ENCODE measurements around the gene SBF2. TPM values are rescaled to one million over a fixed set of nuclear protein-coding genes. Genes with fewer than 3 reads are reported as not detected.

Gene SBF2
- 10 to 100 TPM; 33.3 to 42.5 TPM for total RNA-seq

DNA sequence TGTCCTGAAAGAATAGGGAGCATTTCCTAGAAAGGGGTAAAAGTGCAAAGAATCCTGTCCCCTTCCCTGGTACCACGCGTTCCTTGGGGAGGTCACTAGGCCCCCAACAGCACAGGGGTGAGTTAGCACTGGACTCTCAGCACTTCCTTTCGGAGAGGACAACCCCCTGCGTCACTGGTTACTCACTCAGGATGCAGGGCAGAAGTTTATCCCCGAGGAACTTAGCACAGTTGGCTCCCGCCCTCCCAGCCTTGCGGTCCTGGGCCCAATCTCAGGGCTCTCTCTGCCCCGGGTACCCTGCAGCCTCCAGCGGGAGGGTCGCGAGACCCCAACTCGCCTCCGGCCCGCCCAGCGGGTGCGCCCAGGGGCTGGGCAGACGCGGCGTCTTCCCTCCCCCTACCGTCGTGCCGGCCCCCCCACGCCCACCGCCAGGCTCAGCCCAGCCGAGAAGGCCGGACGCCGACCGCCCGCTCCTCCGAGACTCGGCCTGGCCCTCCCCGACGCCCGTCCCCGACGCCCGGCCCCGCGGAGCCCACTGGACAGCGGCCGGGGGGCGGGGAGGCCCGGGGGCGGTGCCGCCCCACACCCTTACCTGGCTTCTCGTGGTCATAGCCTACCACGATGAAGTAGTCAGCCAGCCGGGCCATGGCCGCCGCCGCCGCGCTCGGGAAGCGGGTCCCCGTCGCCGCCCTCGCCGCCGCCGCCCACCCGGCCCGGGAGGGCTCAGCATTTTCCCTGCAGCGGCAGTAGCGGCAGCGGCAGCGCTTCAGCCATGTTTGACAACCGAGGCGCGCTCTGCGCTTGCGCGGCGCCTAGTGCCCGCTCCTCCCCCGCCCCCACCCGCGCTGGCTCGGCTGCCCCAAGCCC is at the start of gene SBF2:
TSS of gene SBF2 (minus strand) at position 797 of the 867 bp plus-strand sequence. CDS start at position 647, 150 bp downstream.
- peak; percentile 55 for ATAC-seq (replicated peaks)
- no peaks in the 10 kb centered on the region for H3K9me3 Mint-ChIP-seq
- peaks cover 11% of the 10 kb centered on the region for H3K36me3 Mint-ChIP-seq (ENCODE audit: low read depth)
- peaks cover 33% of the 10 kb centered on the region for H3K4me1 Mint-ChIP-seq
- peaks cover 25% of the 10 kb centered on the region for H3K27me3 Mint-ChIP-seq
- H3K4me3 Mint-ChIP-seq = peak within 1 kb of the TSS; percentile 74
- peak within 1 kb of the TSS; percentile 17 for H3K27ac Mint-ChIP-seq

DNA sequence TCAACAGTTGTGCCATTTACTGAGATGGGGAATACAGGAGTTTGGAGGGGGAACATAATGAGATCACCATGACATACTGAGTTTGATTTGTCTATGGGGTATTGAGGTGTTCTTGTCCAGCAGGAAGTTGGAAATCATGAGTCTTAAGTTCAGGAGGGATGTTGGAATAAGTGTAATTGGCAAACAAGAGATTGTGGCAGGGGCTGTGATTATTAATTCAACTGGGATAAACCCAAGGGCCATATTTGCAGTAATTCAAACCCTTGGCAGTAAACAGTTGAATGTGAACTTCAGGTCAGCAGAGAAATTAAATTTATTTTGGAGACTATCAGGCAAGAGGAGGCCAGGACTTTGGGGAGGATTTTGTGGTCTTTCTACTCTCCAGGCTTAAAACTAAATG is 44.3 kb upstream of the SBF2 start:
- H3K27me3 Mint-ChIP-seq = peaks cover 23% of the 10 kb centered on the region
- H3K4me3 Mint-ChIP-seq = no peak overlapping the region
- no peaks in the 10 kb centered on the region for H3K4me1 Mint-ChIP-seq
- no peak for ATAC-seq (replicated peaks)
- no peak overlapping the region for H3K27ac Mint-ChIP-seq
- H3K9me3 Mint-ChIP-seq = no peaks in the 10 kb centered on the region
- H3K36me3 Mint-ChIP-seq (ENCODE audit: low read depth) = no peaks in the 10 kb centered on the region

DNA sequence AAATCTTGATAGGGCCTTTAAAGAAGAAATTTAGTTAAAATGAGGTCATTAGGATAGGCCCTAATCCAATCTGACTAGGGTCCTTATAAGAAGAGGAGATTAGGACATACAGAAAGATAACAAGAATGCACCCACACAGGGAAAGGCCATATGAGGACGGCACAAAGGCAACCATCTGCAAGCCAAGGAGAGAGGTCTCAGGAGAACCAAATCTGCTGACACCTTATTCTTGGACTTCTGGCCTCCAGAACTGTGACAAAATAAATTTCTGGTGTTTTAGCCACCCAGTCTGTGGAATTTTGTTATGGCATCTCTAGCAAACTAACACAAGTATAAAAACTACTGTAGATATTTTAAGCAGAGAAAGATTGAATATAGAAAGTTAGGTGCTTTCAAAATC is 39.5 kb upstream of the SBF2 start:
- H3K27ac Mint-ChIP-seq = no peak overlapping the region
- H3K4me3 Mint-ChIP-seq = no peak overlapping the region
- ATAC-seq (replicated peaks) = no peak
- H3K36me3 Mint-ChIP-seq (ENCODE audit: low read depth) = no peaks in the 10 kb centered on the region
- peaks cover 20% of the 10 kb centered on the region for H3K27me3 Mint-ChIP-seq
- peaks cover 10% of the 10 kb centered on the region for H3K4me1 Mint-ChIP-seq
- no peaks in the 10 kb centered on the region for H3K9me3 Mint-ChIP-seq

DNA sequence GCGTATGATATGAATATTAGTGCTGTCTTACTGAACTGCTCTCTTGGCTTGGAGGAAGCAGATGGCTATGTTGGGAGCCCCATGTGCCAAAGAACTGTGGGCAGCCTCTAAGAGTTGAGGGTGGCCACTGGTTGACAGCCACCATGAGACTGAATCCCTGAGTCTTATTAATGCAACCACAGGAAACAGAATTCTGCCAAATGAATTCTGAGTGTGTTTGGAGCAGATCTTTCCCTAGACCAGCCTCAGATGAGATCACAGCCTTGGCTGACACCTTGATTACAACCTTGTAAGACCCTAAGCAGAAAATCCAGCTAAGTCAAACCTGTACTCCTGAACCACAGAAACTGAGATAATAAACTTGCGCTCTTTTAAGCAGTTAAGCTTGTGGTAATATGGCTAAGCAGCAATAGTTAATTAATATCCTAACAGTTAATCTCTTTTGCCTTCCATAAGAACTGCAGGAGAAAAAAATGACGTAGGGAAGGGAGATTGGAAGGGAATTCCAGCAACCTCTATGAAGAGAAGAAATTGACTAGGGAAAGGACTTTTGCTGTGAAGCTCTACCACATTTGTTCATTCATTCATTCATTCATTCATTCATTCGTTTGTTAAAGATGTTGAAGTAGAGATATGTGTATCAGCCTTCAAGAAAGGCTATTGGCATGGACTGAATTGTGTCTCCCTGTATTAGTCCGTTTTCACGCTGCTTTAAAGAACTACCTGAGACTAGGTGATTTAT is 37.7 kb upstream of the SBF2 start:
- Mint-ChIP-seq H3K27me3 (peaks cover 17% of the 10 kb centered on the region), H3K4me3 (no peak overlapping the region), H3K4me1 (peaks cover 13% of the 10 kb centered on the region), H3K36me3 (ENCODE audit: low read depth) (no peaks in the 10 kb centered on the region), H3K27ac (peak overlapping the region; percentile 33), H3K9me3 (no peaks in the 10 kb centered on the region)
- ATAC-seq (replicated peaks) = no peak

DNA sequence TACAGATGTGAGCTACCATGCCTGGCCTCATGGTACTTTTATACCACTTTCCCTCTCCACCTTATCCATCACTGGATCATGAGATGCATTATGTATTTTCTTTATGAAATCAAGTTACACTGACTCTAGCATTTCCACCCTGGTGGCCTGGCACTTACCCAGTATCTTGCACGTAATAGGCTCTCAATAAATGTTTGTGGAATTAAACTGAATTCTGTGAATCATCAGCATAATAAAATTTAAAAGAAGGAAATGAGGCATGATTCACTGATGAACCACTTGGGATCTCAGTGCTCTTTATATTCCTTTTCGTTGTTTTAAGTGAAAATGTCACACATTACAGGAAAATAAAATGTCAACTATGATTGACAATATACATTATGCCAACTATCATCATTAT is 35.9 kb upstream of the SBF2 start:
- Mint-ChIP-seq H3K27ac (no peak overlapping the region), H3K4me3 (no peak overlapping the region), H3K9me3 (no peaks in the 10 kb centered on the region), H3K36me3 (ENCODE audit: low read depth) (no peaks in the 10 kb centered on the region), H3K27me3 (peaks cover 17% of the 10 kb centered on the region), H3K4me1 (peaks cover 13% of the 10 kb centered on the region)
- no peak for ATAC-seq (replicated peaks)

DNA sequence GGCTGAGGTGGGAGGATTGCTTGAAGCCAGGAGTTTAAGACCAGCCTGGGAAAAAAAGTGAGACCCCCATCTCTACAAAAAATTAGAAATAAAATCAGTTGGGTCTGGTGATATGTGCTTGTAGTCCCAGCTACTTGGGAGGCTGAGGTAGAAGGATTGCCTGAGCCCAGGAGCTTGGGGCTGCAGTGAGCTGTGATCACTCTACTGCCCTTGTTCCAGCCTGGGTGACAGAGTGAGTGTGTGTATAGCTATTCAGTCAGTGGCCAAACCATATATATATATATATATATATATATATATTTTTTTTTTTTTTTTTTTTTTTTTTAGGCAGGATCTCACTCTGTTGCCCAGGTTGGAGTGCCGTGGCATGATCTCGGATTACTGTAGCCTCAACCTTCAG is 35.3 kb upstream of the SBF2 start:
- Mint-ChIP-seq H3K4me3 (no peak overlapping the region), H3K9me3 (no peaks in the 10 kb centered on the region), H3K27ac (no peak overlapping the region), H3K4me1 (peaks cover 13% of the 10 kb centered on the region), H3K36me3 (ENCODE audit: low read depth) (no peaks in the 10 kb centered on the region), H3K27me3 (peaks cover 17% of the 10 kb centered on the region)
- ATAC-seq (replicated peaks) = no peak

DNA sequence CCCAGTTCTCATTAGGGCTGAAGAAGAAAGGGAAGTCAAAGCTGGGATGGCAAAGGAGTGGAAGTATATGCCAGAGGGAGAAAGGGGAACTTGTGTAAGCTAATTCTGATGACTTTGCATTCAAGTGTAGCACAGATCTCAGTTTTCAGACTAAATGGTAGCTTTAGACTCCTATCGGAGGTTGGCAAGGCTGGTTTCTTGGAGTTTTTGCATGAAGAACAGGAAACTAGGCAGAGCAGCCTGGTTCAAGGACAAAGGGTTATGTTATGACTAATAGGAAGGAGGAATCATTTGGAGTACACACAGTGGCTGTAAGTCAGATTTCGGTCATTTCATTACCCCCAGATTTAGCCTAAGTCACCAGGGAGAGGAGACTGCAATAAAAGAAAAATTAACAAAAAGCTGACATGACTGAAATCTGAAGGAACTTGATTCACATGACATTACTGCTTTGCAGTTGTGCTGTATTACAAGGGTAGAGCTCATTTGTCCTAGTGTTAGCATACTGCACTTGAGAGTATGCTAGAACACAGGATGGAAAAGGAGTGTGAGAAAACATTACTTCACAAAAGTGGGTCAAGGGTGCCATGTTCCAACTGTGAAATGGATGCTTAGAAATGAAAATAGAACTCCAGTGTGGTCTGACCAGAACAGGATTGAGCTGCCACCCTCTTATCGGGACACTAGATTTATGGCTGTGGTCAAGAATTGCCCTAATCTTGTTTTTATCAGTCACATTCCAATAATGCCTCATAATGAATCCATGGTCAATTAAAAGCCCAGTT is 34.5 kb upstream of the SBF2 start:
- Mint-ChIP-seq H3K36me3 (ENCODE audit: low read depth) (no peaks in the 10 kb centered on the region), H3K4me3 (no peak overlapping the region), H3K27me3 (peaks cover 21% of the 10 kb centered on the region), H3K9me3 (no peaks in the 10 kb centered on the region), H3K4me1 (peaks cover 15% of the 10 kb centered on the region), H3K27ac (peak overlapping the region; percentile 12)
- peak; percentile 58 for ATAC-seq (replicated peaks)

DNA sequence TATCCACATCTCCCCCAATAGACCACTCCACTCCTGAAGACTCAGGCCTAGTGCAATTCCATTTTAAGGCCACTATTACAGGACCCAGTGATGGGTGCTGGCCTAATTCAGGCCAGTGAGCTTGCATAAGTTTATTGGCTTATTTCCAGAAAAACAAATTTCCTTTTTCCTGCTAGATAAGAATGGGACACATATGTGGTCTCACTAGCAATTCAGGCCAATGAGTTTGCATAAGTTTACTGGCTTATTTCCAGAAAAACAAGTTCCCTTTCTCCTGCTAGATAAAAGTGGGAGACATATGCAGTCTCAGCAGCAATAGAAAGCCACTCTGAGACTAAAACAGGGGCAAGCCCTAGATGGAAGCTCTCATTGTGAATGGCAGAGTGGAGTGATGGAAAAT is 33.2 kb upstream of the SBF2 start:
- no peak overlapping the region for H3K27ac Mint-ChIP-seq
- H3K27me3 Mint-ChIP-seq = peaks cover 23% of the 10 kb centered on the region
- ATAC-seq (replicated peaks) = no peak
- peaks cover 27% of the 10 kb centered on the region for H3K4me1 Mint-ChIP-seq
- H3K36me3 Mint-ChIP-seq (ENCODE audit: low read depth) = no peaks in the 10 kb centered on the region
- no peaks in the 10 kb centered on the region for H3K9me3 Mint-ChIP-seq
- H3K4me3 Mint-ChIP-seq = no peak overlapping the region

DNA sequence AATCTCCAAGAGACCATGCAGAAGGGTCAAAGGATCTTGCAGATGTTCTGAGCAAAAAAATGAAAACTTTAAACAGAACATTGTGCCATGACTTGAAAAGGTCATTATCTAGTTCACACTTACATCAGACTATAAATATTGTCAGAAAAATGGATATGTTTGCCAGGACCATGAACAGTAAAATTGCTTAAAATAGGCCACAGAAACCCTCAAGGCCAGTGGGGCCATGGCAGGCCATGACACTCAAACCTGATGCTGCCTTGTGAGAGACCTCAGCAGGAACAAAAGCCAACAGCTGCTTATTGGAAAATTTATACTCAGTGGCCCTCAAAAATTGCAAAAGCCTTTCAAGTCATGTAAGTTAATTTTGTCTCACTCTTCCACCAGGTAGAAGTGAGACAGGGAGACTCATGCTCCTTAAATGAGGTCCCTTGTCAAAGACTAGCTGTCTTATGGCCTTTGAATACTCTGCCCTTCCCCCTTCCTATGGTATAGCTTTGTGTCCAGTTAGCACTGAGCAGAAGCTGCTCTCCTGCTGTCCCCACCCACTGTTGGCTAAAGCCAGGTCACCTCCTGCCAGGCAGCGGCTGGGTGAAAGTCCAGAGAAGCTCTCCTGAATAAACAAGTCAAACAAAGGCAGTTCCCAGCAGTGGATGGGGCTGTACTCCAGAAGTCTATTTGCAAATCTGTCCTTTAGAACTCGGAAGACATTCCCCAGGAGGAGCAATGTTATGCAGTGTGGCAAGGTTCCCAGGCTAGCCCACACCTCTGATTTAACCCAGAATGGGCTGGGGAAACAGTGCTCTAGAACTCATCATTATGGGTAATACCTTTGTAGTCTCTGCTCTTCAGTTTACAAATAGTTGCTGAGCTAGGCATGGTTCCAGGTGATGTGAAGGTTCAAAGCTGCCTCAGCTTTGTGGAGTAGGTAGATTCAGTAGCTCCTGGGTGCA is 32.3 kb upstream of the SBF2 start:
- peaks cover 19% of the 10 kb centered on the region for H3K4me1 Mint-ChIP-seq
- H3K4me3 Mint-ChIP-seq = no peak overlapping the region
- no peak for ATAC-seq (replicated peaks)
- H3K27me3 Mint-ChIP-seq = peaks cover 14% of the 10 kb centered on the region
- H3K9me3 Mint-ChIP-seq = no peaks in the 10 kb centered on the region
- no peaks in the 10 kb centered on the region for H3K36me3 Mint-ChIP-seq (ENCODE audit: low read depth)
- H3K27ac Mint-ChIP-seq = no peak overlapping the region

DNA sequence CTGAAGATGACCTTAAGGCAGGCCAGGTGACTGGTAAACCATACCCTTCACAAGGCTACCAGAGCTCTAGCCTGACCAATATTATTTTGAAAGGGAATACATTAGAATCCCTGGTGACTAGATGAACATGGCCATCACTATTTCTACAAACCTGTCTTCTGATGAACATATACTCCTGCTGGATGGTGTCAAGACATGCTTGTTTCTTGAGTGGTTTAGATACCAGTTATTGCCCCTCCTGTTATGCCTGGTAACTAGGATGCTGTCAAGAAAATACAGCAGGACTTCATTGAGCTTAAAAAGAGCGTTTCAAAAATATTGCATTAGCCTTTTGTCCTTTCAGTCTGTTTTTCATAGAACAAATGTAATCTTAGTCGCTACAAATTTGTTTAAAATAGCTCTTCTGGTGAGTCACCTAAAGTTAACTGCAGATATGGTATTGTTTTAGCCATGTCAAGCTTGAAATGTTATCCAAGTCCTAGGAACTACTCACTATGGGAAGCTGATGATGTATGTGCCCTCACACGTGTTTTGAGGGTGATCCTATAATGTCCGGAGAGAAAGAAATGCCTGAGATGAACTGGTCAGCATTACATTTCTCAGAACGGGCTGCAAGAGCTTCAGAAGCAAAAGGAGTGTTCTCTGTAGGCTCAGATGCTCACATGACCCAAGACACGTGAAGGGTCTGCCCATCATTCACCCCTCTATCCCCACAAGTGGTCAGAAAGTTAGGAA is 31.4 kb upstream of the SBF2 start:
- peaks cover 13% of the 10 kb centered on the region for H3K27me3 Mint-ChIP-seq
- no peak overlapping the region for H3K4me3 Mint-ChIP-seq
- no peaks in the 10 kb centered on the region for H3K36me3 Mint-ChIP-seq (ENCODE audit: low read depth)
- peaks cover 19% of the 10 kb centered on the region for H3K4me1 Mint-ChIP-seq
- no peak for ATAC-seq (replicated peaks)
- H3K27ac Mint-ChIP-seq = peak overlapping the region; percentile 54
- no peaks in the 10 kb centered on the region for H3K9me3 Mint-ChIP-seq

DNA sequence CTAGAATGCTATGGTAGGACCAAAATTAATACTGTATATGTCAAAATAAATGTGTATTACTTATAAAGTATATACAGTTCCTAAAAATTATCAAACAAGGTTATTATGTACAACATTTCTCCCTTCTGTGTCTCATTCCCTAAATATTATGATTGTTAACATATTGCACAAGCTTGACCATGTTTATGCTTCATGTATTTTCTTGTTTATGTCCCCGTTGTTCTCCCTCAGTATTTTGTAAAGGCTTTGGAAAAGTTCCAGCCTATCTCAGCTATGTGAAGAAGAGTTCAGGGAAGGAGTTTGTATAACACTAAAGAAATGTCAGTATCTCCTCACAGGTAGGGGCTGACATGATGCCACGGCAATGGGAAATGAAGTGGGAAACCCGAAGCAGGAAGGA is 30.5 kb upstream of the SBF2 start:
- Mint-ChIP-seq H3K4me3 (no peak overlapping the region), H3K36me3 (ENCODE audit: low read depth) (no peaks in the 10 kb centered on the region), H3K4me1 (peaks cover 19% of the 10 kb centered on the region), H3K27ac (peak overlapping the region; percentile 54), H3K9me3 (no peaks in the 10 kb centered on the region), H3K27me3 (peaks cover 16% of the 10 kb centered on the region)
- ATAC-seq (replicated peaks) = no peak

DNA sequence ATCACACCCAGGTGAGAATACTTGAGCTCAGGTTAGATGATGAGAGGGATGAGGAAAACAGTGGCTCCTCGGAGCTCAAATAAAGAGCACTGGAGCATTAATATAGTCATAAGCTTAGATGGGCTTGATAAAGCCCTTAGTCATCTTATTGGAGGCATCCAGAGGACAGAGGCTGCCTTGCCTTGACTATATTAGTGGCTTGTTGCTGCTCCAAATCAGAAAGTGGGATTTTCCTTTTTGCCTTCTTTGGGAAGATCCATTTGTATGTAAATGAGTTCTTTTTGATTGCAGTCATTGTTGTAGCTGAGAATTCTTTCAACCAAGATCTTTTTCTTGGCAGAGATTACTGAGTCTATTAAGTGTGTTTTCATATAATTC is 29.8 kb upstream of the SBF2 start:
- no peak for ATAC-seq (replicated peaks)
- H3K27ac Mint-ChIP-seq = peak overlapping the region; percentile 97
- peaks cover 16% of the 10 kb centered on the region for H3K27me3 Mint-ChIP-seq
- peaks cover 19% of the 10 kb centered on the region for H3K4me1 Mint-ChIP-seq
- H3K9me3 Mint-ChIP-seq = no peaks in the 10 kb centered on the region
- H3K36me3 Mint-ChIP-seq (ENCODE audit: low read depth) = no peaks in the 10 kb centered on the region
- H3K4me3 Mint-ChIP-seq = peak overlapping the region; percentile 82
